GM21381 (cell line): ENCODE data around the gene NXPE3.
"Not testable (repeated sequence)": the region's sequence is repeated elsewhere in the genome, so short reads cannot be mapped to it uniquely, and the experiment has no call there.

Experiments used
- ATAC-seq: cut with Tn5 transposase; IDR thresholded peaks from one replicate; pipeline ENCODE4 v1.9.1; 2021; ENCODE audit warnings: mild to moderate bottlenecking, moderate library complexity; ENCODE audit not compliant: unreplicated experiment

Gene NXPE3

DNA sequence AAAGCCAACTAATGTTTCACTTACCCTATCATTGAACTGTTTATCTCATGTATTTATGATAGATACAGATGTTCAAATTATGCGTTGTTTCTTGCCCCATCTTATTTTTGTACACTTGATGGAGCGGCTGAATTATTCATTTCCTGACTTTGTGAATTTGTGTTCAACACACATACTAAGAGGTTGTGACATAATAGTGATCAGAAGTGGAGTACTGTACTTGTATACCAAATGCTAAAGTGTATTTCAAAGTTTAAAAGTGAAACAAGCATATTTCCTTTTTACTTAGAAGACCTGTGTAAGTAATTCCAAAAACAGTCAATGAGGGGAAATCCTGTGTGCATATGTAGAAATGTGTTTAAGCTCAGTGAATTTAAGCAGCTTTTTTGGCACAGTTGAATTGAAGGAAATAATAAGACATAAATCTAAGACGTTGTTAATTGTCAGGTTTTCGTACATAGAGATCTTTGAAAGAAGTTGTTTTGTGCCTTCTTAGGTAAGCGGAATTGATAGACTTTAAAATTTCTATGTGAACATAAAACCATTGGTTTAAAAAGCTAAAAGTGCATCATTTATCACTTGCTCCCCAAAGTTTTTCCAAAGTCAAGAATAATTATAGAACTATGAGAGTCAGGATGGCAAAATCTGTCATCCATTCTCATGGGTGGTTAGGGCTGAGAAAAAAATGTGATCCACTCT is 72.2 kb downstream of the NXPE3 start:
- no peak for ATAC-seq

DNA sequence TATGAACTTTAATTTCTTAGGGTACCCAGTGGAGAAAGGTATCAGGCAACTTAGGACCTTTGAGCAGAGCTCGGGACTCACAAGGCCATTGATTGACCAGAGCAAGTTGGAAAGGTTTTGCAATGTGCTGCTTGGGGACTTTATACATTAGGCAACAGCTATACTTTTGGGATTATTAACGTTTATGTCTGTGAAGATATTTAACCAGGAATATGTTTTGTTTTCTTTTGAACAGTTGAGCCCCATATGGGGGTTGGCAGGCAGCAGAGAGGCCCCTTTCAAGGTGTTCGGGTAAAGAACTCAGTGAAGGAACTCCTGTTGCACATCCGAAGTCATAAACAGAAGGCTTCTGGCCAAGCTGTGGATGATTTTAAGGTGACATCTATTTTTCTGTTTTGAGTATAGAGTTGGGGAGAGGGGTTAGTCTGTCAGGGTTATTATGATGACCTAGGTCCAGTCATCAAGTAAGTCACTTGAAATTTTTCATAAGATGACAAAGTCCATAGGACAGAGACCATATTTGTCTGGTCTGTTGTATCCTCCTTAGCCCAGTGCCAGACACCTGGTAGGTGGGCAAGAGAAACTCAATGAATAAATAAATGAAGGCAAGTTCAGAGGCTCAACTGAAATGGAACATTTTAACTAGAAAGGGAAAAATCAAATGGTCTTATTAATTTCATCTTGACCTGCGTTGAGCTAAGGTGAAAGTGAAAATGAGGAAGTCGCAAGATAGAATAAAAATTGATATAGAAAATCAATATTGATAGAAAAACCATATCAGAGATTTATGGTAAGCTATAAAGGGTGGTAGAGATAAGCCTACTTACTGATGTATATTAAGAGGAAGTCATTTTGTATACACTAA is 73.1 kb downstream of the NXPE3 start:
- no peak for ATAC-seq

DNA sequence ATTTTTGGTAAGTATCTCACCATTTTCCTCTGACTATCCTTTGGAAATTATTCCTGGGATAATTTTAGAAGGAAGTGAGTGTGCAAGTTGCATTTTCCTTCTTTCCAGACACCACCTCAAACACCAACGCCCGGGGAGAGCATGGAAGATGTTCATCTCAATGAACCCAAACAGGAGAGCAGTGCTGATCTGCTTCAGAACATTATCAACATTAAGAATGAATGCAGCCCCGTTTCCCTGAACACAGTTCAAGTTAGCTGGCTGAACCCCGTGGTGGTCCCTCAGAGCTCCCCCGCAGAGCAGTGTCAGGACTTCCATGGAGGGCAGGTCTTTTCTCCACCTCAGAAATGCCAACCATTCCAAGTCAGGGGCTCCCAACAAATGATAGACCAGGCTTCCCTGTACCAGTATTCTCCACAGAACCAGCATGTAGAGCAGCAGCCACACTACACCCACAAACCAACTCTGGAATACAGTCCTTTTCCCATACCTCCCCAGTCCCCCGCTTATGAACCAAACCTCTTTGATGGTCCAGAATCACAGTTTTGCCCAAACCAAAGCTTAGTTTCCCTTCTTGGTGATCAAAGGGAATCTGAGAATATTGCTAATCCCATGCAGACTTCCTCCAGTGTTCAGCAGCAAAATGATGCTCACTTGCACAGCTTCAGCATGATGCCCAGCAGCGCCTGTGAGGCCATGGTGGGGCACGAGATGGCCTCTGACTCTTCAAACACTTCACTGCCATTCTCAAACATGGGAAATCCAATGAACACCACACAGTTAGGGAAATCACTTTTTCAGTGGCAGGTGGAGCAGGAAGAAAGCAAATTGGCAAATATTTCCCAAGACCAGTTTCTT is 74.2 kb downstream of the NXPE3 start:
- ATAC-seq = no peak

DNA sequence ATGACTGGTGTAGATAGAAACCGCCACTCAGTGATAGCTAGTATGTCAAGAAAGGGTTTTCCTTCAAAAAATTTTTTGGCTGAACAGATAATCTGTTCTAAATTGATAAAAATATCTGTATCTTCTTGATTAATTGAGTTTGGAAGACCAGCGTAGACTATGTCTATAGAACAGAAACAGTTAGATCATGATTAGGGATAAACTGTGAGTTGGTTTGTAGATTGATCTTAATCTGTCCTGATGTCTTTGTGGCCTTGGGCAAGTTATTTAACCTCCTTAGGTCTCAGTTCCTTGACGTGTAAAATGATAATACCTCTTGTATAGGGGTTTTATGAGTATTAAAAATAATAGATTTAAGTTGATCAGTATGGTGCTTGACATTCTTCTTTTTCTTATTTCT is 75.0 kb downstream of the NXPE3 start:
- ATAC-seq = no peak

DNA sequence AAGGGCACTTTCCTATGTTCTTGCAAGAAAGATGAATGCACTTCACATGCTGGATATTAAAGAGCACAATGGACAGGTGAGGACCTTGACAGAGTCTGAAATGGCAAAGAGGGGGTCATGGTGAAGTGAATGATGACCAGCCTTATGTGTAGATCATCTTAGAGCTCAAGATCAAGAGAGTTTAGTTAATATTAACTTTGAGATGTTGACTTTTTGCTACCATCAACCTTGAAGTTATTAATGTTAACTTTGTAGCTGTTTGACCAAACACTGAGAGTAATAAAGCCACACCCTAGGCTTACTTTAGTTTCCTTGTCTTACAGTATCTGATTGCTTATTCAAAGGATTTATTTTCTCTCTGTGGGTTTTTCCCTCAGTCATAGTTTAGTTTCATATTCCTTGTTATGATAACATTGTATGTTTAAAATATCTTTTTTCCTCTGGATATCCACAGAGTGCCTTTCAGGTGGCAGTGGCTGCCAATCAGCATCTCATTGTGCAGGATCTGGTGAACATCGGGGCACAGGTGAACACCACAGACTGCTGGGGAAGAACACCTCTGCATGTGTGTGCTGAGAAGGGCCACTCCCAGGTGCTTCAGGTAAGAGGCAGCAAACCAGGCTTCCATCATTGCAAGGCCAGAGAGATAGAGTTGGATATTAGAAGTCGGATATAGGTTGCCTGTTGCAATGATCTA is 75.7 kb downstream of the NXPE3 start:
- no peak for ATAC-seq

DNA sequence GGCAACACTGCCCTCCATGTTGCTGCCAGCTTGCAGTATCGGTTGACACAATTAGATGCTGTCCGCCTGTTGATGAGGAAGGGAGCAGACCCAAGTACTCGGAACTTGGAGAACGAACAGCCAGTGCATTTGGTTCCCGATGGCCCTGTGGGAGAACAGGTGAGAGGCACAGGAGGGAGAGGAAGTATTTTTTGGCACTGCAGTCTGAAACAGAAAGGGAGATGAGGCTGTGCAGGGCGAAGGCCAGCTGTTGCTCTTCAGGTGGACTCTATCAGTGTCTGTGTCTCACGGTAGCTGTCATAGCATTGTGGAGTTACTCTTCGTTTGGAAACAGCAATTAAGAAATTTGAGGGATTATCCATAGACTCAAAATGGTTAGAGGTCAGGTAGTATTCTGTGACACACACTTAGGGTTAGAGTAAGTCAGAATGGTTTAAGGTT is 78.3 kb downstream of the NXPE3 start:
- no peak for ATAC-seq

DNA sequence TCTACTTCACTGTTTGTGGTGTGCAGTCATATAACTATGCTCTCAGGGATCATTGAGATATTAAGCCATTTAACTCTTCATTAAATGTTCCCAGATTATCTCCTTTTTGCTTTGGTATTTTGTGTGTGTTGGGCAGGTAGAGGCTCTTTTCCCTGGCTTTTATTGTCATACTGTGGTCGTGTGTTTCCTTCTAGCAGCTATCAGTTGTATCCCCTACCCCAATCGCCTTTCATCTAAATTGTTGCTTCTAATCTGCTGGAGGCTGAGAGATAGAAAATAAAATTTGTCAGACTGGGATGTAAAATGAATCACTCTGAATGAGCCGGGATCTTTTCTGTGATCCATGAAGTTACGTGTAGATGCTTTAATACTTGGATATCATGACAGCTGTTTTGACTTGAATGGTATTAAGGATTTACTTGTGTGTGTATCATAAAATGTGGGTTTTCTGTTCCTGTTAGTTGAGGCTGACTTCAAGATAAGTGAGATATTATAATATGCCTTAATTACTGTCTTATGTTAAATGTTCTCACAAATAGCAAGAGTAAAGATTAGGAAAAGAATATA is 79.5 kb downstream of the NXPE3 start:
- no peak for ATAC-seq

DNA sequence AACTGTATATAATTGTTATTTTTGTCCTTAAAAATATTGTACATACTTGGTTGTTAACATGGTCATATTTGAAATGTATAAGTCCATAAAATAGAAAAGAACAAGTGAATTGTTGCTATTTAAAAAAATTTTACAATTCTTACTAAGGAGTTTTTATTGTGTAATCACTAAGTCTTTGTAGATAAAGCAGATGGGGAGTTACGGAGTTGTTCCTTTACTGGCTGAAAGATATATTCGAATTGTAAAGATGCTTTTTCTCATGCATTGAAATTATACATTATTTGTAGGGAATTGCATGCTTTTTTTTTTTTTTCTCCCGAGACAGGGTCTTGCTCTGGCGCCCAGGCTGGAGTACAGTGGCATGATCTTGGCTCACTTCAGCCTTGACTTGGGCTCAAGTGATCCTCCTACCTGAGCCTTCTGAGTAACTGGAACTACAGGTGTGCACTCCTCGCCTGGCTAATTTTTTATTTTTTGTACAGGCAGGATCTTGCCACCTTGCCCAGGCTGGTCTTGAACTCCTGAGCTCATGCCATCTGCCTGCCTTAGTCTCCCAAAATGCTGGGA is 81.0 kb downstream of the NXPE3 start:
- ATAC-seq = no peak

DNA sequence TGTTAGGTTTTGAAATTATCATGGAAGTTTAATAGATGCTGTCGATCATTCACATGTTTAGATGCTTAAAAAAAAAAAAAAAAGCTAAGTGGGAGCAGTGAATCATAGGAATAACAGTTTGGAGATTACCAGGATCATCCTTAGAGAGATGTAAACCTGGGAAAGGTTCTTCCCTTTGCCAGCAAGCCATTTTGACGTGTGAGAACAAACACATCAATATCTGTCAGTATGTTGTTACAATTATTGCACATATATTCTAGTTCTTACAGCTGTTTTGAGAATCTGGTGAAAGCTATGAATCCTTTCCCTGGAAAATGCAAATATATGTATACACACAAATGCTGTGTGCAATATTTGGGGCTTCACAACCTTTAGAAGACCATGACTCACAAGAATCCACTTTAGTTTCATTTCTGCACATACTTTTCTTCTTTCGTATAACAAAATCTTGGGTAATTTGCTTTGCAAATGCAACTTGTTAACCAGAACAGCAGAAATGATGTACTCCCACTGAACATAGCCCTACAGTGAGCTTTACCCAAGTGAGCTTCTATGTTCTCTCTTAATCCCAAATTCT is 82.3 kb downstream of the NXPE3 start:
- no peak for ATAC-seq

DNA sequence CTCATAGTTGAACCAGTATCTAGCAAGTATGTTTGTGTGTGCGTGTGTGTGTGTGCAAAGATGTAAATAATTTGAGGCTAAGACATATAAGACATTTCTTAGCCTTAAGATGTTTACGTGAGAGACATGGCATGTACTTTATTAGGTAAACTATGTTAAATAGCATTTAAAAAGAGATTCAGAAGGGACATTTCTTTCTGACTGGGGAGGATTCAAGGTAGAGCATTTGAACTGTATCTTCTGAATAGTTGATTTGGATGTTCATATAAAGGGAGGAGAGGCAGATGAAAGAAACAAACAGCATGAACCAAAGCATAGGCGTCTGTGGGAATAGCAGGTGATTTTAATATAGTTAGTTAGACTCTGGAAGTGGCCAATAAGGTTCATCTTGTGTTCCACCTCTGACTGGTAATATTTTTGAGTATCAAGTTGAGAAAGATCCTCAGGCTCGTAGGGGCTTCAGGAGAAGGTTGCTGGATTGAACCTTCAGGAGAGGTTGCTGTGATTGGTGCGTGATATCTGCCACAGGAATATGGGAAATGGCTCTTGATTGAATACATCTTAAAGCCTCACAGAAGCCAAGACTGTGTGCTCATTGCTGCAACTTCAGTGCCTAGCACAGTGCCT is 82.9 kb downstream of the NXPE3 start:
- no peak for ATAC-seq

DNA sequence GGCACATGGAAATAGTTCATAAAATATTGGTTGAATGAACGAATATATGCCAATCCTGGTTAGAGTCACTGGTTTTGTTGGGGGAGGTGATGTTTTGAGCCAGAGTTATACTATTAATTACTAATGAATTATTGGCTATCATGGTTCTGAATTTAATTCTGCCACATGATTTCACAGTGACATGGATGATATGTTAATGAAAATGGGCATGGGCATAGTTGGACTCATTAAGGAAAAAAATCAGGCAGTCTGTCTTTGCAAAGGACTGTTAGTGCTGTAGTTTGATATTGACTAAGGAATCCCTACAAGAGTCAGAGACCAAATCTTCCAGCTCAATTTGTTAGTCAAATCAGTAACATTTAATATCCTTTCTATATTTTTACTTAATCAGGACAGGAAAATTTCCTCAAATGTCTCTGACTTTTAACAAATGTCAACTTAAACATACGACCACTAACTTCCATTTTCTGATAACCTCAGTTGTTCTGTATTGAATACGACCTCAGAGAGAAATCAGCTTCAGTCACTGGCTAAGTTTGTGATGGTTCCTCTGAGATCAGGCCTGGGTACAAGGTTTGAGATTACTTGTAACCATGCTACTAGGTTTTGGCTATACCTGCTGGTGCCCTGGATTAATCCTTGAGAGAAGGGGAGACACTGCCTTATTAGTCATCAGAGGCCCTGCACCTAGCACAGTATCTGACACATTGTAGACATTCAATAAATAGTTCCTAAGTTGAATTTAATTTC is 83.6 kb downstream of the NXPE3 start:
- ATAC-seq = no peak

DNA sequence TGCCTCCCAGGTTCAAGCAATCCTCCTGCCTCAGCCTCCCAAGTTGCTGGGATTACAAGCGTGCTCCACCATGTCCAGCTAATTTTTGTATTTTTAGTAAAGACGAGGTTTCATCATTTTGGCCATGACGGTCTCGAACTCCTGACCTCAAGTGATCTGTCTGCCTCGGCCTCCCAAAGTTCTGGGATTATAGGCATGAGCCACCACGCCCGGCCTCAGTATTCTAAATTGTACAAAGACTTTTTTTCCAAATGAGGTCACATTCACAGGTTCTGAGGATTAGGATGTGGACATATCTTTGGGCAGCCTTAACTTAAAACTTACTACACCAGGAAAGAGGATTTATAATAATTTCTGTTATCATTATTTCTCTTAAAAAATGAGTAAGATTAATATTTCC is 85.9 kb downstream of the NXPE3 start:
- not testable (repeated sequence) for ATAC-seq

DNA sequence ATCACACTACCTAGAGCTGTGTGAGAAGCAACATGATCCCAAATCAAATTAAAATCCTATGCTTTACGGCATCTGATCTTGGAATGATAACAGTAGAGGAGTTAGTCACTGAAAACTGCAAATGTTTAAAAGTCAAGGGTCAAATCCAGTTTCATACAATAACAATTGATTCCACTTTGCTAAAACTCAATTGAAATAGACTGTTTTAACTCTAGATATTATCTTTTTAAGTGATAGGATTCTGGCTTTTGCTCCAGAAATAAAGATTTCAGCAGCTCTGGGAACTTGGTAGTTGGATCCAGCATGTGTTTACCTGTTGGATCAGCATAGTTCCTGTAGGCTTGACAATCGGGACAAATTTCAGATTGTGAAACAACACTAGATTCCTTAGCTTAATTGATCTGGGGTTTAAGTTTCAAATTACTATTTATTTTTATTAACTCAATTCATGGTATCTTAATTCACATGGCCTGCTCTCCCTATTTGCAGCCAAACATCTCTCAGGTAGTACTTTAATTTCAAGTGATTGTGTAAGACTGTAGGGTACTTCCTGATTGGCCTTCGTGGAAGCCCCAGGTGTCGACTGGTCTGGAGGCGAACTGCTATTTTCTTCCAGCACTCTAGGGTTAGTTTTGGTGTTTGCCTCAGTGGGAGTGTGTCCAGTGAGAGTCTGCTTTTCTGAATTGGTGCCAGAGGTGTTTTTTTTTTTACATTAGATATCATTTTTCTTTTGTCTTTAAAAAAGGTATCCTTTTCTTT is 86.9 kb downstream of the NXPE3 start:
- no peak for ATAC-seq

DNA sequence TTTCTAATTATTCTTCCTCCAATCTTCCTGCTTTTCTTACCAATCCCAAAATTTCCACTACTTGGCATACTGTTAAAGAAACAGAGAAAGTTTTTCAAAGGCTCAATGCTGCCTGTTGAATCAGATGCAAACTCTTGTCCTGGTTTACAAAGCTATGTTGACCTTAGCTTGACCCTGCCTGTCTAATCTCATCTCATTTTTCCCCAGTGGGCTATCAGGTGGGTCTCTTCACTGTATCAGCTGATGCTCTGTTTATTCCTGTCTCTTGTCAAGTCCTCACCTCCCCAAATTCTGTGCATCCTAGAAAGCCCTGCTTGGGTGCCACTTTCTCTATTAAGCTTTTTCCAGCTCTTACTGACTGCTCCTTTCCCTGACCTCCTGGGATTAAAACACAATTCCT is 88.5 kb downstream of the NXPE3 start:
- no peak for ATAC-seq

DNA sequence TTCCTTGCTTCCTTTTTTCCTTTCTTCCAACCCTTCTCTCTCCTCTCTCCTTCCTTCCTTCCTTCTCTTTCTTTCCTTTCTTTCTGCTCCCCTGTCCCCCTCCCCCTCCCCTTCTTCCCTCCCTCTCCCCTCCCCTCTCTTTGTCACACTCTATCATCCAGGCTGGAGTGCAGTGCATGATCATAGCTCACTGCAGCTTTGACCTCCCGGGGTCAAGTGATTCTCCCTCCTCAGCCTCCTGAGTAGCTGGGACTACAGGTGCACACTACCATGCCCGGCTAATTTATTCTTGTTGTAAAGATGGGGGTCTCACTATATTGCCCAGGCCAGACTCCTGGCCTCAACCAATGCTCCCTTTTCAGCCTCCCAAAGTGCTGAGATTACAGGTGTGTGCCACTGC is 89.0 kb downstream of the NXPE3 start:
- no peak for ATAC-seq

DNA sequence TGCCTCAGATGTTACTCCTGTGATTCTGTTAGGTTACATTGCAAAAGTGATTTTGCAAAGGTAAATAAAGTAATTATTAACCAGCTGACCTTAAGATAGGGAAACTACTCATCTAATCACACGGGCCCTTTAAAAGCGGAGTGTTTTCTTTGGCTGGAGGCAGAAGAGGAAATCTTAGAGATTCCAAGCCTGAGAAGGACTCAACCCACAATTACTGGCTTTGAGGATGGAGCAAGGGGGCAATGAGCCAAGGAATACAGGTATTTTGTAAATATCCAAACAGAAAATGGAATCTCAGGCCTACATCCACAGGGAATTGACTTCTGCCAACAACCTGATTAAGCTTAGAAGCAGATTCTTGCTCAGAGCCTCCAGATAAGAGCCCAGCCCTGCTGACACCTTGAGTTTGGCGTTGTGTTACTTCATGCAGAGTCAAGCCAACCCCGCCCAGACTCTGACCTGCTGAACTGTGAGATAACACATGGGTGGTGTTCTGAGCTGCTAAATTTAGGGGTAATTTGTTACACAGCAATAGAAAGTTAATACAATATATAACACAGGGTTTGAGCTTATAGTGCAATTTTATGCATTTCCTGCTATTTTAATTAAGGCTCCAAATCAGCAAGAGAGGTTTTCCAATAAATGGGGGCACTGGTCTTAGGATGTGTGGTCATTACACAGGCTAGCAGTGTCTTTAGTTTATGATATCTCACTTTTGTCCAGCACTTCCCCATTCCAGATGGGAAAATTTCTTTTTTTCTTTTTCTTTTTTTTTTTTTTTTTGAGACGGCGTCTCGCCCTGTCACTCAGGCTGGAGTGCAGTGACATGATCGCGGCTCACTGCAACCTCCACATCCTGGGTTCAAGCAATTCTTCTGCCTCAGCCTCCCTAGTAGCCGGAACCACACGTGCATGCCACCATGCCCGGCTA is 89.8 kb downstream of the NXPE3 start:
- ATAC-seq = no peak

DNA sequence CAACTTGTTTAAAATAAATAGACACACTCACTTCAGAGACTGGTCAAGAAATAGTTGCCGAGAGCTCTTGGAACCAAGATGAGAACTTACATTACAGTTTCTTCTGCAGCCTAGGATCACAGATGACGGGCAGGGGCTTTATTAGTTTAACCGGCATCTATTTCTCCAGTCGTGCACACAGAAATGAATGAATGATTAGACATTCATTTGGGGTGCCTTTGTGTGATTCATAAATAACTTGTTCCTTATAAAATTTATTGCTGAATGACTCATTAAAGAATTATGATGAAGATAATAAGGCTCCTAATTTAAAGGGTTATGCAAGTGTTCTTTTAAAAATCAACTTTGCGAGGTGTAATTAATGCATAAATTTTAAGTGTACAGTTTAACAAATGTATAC is 91.1 kb downstream of the NXPE3 start:
- ATAC-seq = no peak
